Neural progenitor cell (in vitro differentiated cells): ENCODE results near the gene MCF2L2. TPM values are rescaled to one million over a fixed set of nuclear protein-coding genes. Genes with fewer than 3 reads are reported as not detected.

Experiments
- DNase-seq: peaks from one replicate; pipeline ENCODE4 v3.0.0-alpha.2; 2016; ENCODE audit warnings: low spot score
- H2AFZ ChIP-seq: fragments of 200-600 bp; sonication (generic); replicated peaks from 2 replicates; pipeline ENCODE4 v1.6.1; 2016; ENCODE audit warnings: antibody characterized with exemption
- H3F3A ChIP-seq: fragments of 200-600 bp; sonication (generic); 2 replicates; pipeline ENCODE4 v1.6.1; 2016; ENCODE audit warnings: antibody characterized with exemption, low read depth
- H3K27ac ChIP-seq: fragments of 200-600 bp; sonication (generic); 2 replicates; pipeline ENCODE4 v1.5.1; 2016; ENCODE audit warnings: mild to moderate bottlenecking
- H3K27me3 ChIP-seq: fragments of 200-600 bp; sonication (generic); 2 replicates; pipeline ENCODE4 v1.6.1; 2016; ENCODE audit warnings: mild to moderate bottlenecking, moderate library complexity
- H3K36me3 ChIP-seq: fragments of 200-600 bp; sonication (generic); 2 replicates; pipeline ENCODE4 v1.5.1; 2016
- H3K4me1 ChIP-seq: fragments of 200-600 bp; sonication (generic); 2 replicates; pipeline ENCODE4 v1.6.1; 2016; ENCODE audit warnings: mixed run types
- H3K4me2 ChIP-seq: fragments of 200-600 bp; sonication (generic); 2 replicates; pipeline ENCODE4 v1.6.1; 2016
- H3K4me3 ChIP-seq: fragments of 200-600 bp; sonication (generic); 2 replicates; pipeline ENCODE4 v1.5.1; 2016
- H3K79me2 ChIP-seq: fragments of 200-600 bp; sonication (generic); 2 replicates; pipeline ENCODE4 v1.6.1; 2016; ENCODE audit warnings: low read depth
- H3K9ac ChIP-seq: fragments of 200-600 bp; sonication (generic); 2 replicates; pipeline ENCODE4 v1.6.1; 2016
- H3K9me3 ChIP-seq: fragments of 200-600 bp; sonication (generic); 2 replicates; pipeline ENCODE4 v1.5.1; 2016; ENCODE audit warnings: low read depth
- H4K20me1 ChIP-seq: fragments of 200-600 bp; sonication (generic); 2 replicates; pipeline ENCODE4 v1.6.1; 2016; ENCODE audit warnings: low read depth
- H3K27ac Mint-ChIP-seq: 3 replicates; pipeline ENCODE4 v1.8.0; 2021; ENCODE audit warnings: mixed read lengths
- H3K27me3 Mint-ChIP-seq: 2 replicates; pipeline ENCODE4 v1.8.0; 2022; ENCODE audit warnings: low read depth, mild to moderate bottlenecking, inconsistent platforms, moderate library complexity, mixed read lengths; ENCODE audit not compliant: insufficient read depth
- H3K36me3 Mint-ChIP-seq: 3 replicates; pipeline ENCODE4 v1.8.0; 2021; ENCODE audit warnings: mixed read lengths
- H3K4me1 Mint-ChIP-seq: 3 replicates; pipeline ENCODE4 v1.8.0; 2021; ENCODE audit warnings: mixed read lengths
- H3K4me3 Mint-ChIP-seq: 3 replicates; pipeline ENCODE4 v1.8.0; 2021; ENCODE audit warnings: mild to moderate bottlenecking, moderate library complexity, mixed read lengths
- H3K9me3 Mint-ChIP-seq: 3 replicates; pipeline ENCODE4 v1.8.0; 2020; ENCODE audit warnings: mixed read lengths
- CTCF ChIP-seq: fragments of 200-600 bp; sonication (generic); IDR thresholded peaks from 2 replicates; pipeline ENCODE4 v1.5.1; 2017; ENCODE audit warnings: antibody characterized with exemption, mild to moderate bottlenecking
- EZH2 ChIP-seq: fragments of 200-600 bp; sonication (generic); IDR thresholded peaks from 2 replicates; pipeline ENCODE4 v1.6.1; 2017; ENCODE audit warnings: antibody characterized with exemption, mild to moderate bottlenecking, moderate library complexity
- EZH2phosphoT487 ChIP-seq: fragments of 200-600 bp; sonication (generic); IDR thresholded peaks from 2 replicates; pipeline ENCODE4 v1.6.1; 2017; ENCODE audit warnings: antibody characterized with exemption
- total RNA-seq: library from RNA; depleted of rRNA; stranded (reverse); fragments of >200 nt; gene quantifications from 2 replicates; pipeline ENCODE4 v1.2.3, GENCODE V29; 2015; ENCODE audit warnings: low replicate concordance

Gene MCF2L2
- total RNA-seq, 1 donor from 2014 or later, result 11.1 TPM

GRCh38 chr3:183291497-183292031, 136.9 kb downstream of the MCF2L2 start:
- Mint-ChIP-seq H3K4me1 (no peaks in the 10 kb centered on the region), H3K36me3 (peaks cover 1% of the 10 kb centered on the region), H3K4me3 (no peak overlapping the region), H3K27ac (no peak overlapping the region), H3K9me3 (no peaks in the 10 kb centered on the region), H3K27me3 (peaks cover 2% of the 10 kb centered on the region)
- H3K4me3 ChIP-seq, result no peak overlapping the region
- no peak overlapping the region for H3K4me2 ChIP-seq
- H3K4me1 ChIP-seq, result no peaks in the 10 kb centered on the region
- no peaks in the 10 kb centered on the region for H4K20me1 ChIP-seq
- H2AFZ ChIP-seq, result no peak overlapping the region
- no peak overlapping the region for H3K27ac ChIP-seq
- DNase-seq, result no peak
- TF ChIP-seq EZH2phosphoT487 (no peak), CTCF (no peak), EZH2 (no peak)
- no peaks in the 10 kb centered on the region for H3K27me3 ChIP-seq
- H3K36me3 ChIP-seq, result no peaks in the 10 kb centered on the region
- no peaks in the 10 kb centered on the region for H3K79me2 ChIP-seq
- H3K9ac ChIP-seq, result no peak overlapping the region
- H3K9me3 ChIP-seq, result no peaks in the 10 kb centered on the region
- no peaks in the 10 kb centered on the region for H3F3A ChIP-seq

- H3K27me3 ChIP-seq, result no peaks in the 10 kb centered on the region
- Mint-ChIP-seq H3K9me3 (no peaks in the 10 kb centered on the region), H3K27me3 (peaks cover 2% of the 10 kb centered on the region), H3K27ac (no peak overlapping the region), H3K4me3 (no peak overlapping the region), H3K4me1 (no peaks in the 10 kb centered on the region), H3K36me3 (peaks cover 1% of the 10 kb centered on the region)
- no peak for DNase-seq
- no peak for TF ChIP-seq EZH2
- TF ChIP-seq EZH2phosphoT487, result no peak
- TF ChIP-seq CTCF, result no peak
- H3K4me2 ChIP-seq, result no peak overlapping the region
- no peak overlapping the region for H2AFZ ChIP-seq
- H3K9me3 ChIP-seq, result no peaks in the 10 kb centered on the region
- H4K20me1 ChIP-seq, result no peaks in the 10 kb centered on the region
- no peak overlapping the region for H3K9ac ChIP-seq
- H3K27ac ChIP-seq, result no peak overlapping the region
- no peaks in the 10 kb centered on the region for H3F3A ChIP-seq
- no peaks in the 10 kb centered on the region for H3K4me1 ChIP-seq
- no peaks in the 10 kb centered on the region for H3K36me3 ChIP-seq
- no peak overlapping the region for H3K4me3 ChIP-seq
- H3K79me2 ChIP-seq, result no peaks in the 10 kb centered on the region
Observed at GRCh38 chr3:183290216-183290615, 138.2 kb downstream of the MCF2L2 start.

GRCh38 chr3:183288117-183288516, 140.3 kb downstream of the MCF2L2 start:
- H3K27me3 ChIP-seq, result no peaks in the 10 kb centered on the region
- H3K9ac ChIP-seq, result no peak overlapping the region
- no peak for TF ChIP-seq CTCF
- TF ChIP-seq EZH2phosphoT487, result no peak
- TF ChIP-seq EZH2, result no peak
- H2AFZ ChIP-seq, result no peak overlapping the region
- H3K79me2 ChIP-seq, result no peaks in the 10 kb centered on the region
- Mint-ChIP-seq H3K4me1 (no peaks in the 10 kb centered on the region), H3K36me3 (peaks cover 1% of the 10 kb centered on the region), H3K27ac (no peak overlapping the region), H3K27me3 (no peaks in the 10 kb centered on the region), H3K9me3 (no peaks in the 10 kb centered on the region), H3K4me3 (no peak overlapping the region)
- no peaks in the 10 kb centered on the region for H3K36me3 ChIP-seq
- no peaks in the 10 kb centered on the region for H3K9me3 ChIP-seq
- no peaks in the 10 kb centered on the region for H4K20me1 ChIP-seq
- DNase-seq, result no peak
- no peak overlapping the region for H3K4me2 ChIP-seq
- H3K4me3 ChIP-seq, result no peak overlapping the region
- no peaks in the 10 kb centered on the region for H3K4me1 ChIP-seq
- H3F3A ChIP-seq, result no peaks in the 10 kb centered on the region
- H3K27ac ChIP-seq, result no peak overlapping the region
